GM19193 (cell line): Measurements from ENCODE around the gene GPC6.

Experiments
- POLR2A ChIP-seq: IDR thresholded peaks from 4 replicates; pipeline ENCODE4 v1.6.1; 2011; ENCODE audit not compliant: insufficient read depth, insufficient read length; ENCODE audit errors: extremely low read depth

The GPC6 gene

DNA sequence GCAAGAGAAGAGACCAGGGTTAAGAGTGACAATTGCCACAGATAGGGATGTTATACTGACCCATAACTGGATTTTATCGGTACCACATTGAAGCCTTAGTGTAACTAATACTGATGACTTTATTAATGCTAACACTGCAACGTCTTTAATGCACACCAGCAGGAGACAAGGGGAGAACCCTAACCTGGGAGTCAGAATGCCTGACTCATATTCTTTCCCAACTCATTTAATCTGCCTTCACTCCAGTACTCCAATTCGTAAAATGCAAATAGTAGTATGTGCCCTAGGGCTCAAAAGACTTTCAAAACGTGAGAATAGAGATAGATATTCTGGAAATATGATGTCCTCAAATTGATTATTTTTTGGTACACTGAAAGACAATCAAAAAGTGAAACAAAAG lies 62.4 kb downstream of the GPC6 start:
- no peak for TF ChIP-seq POLR2A

DNA sequence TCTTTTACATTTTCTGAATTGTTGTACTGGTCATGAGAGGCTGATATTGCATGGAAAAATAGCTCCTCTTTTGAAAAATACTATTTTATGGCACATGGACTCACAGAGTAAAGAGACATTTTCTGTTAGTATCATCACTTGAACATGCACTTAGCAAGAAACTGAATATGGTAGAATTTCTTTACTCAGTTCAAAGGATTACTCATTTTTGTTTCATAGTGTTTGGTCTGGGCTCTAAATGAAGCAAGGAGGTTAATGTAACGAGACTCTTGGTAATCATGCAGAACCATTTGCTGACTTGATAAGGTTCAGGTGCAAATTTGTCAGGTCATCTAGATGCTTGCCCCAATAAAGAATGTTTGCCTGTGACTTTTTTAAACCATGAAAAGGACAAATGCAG lies 63.2 kb downstream of the GPC6 start:
- TF ChIP-seq POLR2A, result no peak

DNA sequence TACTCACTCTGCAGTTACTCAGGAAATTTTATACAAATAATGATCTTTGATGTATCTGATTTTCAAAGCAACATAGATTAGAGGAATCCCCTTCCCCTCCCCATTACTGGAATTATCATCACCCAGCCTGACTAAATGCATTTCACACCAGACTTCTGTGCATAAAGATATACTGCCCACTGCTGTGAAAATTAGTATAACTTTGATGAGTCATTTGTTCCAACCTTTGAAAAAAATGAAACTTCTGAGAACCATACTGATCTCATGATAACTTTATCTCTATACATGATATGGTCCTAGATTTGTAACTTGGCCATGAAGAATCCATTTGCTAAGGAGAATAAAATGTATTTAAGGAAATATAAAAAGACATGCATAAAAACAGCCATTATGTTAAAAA lies 63.9 kb downstream of the GPC6 start:
- TF ChIP-seq POLR2A, result no peak

DNA sequence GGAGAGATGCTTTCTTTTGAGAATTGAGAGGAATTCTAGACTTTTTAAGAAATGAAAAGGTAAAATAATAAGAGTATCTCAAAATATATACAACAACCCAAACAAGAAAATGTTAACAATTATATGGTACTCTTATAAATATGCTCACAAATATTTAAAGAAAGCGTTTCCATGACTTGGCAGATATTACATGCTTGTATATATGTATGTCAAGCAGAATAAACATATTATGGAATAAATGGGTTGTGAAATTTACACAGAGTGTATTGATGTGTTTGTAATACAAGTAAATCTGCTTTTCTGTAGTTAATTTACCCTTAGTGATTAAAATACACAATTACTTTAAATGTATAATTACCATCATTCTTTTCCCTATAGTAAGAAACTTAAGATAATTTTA lies 65.8 kb downstream of the GPC6 start:
- no peak for TF ChIP-seq POLR2A

DNA sequence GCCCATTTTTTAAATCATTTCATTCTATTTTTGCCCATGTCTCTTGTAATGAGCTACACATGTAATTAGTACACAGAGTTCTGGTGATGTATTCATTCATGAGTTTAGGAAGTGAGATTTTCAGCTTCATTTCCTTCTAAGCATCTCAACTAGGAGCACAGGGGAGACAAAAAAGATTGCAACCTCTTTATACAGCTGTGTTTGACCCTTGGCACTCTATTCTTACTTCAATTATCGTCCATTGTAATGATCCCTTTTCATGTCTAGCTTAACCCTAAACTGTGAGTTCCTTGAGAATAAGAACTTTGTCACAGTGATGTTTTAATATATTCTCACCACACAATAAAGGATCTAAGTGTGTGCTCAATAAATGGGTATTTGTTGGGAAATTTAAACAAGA lies 67.1 kb downstream of the GPC6 start:
- no peak for TF ChIP-seq POLR2A

DNA sequence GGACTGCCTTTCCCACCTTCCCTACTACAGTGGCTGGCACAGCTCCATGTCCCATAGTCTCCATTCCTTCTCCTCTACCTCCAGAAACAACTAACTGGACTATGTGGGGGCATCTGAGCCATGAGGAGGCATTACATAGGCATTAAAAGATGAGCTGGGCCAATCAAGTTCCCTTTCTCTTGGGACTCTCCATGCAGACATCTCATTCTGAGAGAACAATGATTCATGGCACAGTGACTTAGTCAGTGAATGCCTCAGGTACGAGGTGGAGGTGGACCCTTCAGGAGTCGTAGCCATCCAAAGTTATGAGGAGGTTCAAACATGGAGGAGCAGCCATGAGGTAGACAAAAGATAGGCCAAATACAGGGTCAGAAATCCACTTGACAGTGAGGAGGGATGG lies 70.0 kb downstream of the GPC6 start:
- TF ChIP-seq POLR2A, result no peak

DNA sequence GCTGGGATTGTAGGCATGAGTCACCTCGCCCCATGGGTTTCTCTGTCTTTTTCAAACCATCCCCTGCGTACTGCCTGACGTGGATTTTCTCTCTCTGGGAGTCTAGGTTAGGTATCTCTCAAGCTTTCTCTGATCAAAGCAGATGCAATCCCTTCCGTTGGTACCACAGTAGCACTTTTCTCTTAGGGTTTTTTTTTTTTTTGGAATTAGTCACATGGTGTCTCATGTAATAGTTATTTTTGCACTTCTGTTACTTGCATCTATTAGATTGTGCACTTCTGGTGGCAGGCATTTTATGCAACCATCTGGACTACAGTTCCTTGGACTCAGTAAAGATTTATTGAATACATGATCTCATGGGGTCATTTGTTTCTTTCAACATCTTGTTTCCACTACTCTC lies 72.1 kb downstream of the GPC6 start:
- no peak for TF ChIP-seq POLR2A

DNA sequence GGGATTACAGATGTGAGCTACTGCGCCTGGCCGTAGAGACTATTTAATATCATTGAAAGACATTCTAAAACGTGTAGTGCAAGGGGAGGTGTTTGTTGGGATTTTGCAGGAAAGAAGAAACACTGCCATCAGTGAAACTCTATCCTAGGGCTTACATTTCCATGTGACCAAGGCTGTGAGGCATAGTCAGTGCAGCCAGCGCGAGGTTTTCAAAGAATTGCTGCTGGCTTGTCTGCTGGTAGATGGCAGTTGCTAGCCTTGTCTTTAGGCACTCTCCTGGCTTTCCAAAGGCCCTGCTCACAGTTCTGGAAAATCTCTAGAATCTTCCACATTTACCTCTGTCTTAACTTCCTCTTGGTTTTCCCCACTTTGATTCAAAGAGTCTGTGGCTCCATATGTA lies 77.5 kb downstream of the GPC6 start:
- TF ChIP-seq POLR2A, result no peak

DNA sequence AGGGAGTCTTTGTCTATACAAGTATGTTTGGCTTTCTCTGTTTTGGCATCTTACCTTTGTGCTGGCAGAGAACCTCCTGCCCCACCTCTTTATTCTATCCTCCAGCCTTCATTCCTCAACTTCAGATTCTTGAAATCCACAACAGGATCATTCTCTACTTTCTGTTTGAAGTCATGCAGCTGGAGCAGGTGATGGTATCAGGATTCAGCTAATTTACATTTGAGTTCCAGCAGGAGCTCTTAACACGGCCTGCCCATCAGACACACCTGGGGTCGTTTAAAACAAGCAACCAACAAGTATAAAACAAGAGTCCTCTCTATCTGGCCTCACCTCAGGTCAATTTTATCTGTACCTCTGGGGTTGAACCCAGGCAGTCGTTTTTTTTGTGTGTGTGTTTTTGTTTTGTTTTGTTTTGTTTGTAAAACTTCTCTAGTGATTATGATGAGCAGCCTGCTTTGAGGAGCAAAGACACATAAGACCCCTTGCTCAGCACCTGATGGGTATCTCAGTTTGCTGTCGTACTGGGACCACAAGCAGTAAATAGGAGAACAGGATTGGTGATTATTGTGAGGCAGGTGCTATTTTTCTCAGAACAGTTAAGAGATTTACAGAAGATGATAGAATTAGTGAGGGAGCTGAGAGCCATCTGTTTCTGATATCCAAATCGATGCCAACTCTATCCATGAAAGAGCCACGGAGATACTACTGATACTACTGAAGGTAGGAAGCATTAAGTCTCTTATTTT lies 78.4 kb downstream of the GPC6 start:
- TF ChIP-seq POLR2A, result no peak

DNA sequence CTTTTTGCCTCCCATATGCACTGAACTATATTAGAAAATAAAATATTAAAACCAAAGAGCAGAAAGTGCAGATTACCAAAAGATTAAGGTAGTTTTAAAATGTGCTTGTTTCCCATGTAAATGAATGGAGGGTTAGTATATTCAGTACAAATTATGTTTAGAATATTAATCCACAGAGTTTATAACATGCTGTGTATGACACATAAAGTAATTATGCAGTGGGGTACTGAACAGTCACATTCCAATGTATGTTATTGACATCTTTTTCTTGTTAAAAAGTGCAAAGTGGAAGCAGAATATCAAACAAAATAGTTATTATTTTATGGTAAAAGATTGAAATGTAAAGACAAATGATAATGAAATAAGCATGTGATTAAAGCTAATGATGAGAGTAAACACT lies 79.3 kb downstream of the GPC6 start:
- TF ChIP-seq POLR2A, result no peak

DNA sequence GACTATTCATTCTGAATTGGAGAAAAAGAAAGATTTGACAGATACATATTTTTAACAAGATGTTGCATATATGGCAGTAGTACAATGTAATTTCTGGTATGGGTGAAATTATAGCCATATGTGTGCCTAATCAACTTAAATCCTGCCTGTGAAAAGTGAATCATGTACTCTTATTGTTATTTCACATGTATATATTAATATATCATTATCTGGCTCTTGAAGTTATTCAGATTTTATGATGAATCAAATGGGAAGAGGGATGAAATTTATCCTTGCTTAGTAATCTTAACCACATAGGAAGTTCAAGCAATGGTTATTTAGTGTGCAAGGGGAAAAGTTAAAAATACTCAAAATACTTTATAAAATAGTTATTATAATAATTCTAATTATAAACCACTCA lies 80.5 kb downstream of the GPC6 start:
- no peak for TF ChIP-seq POLR2A

DNA sequence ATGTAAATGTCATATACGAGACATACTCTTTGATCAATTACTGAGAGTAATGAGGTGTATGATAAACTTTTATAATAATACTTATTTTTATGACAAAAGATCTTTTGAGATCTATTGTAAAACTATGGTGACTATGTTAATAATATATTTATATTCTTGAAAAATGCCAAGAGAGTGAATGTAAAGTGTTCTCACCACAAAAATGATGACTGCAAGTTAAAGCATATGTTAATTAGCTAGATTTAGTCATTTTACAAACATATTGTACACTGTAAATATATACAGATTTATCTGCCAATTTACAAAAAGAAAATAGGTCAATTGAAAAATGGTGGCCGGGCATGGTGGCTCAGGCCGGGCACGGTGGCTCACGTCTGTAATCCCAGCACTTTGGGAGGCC lies 81.0 kb downstream of the GPC6 start:
- TF ChIP-seq POLR2A, result no peak

DNA sequence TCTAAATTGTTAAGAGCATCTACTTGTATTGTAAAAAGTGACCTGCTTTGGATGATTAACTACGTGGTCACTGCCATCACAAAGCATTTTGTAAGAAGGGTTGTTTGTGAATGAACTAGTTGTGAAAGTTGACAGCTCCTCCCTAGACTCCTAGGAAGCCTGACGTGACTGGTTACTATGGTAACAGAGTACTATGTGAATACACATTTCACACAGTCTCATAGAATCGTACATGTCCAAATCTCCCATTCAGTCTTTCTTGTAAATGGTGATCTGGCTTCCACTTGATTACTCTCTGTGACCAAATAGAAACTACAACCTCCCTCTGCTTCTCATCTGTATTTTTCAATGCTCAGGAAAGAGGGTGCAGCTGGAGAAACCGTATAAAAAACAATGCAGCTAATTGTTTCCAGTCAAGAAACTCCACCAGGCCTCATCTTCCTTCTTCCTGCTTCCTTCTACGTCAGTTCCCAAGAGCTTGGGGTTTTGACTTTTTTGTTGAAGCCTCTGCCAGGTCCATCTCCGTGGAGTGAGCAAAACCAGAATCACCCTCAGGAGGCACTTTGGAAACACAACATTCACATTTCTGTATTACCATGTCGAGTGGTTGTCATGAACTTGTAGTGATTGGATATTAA lies 83.4 kb downstream of the GPC6 start:
- no peak for TF ChIP-seq POLR2A

DNA sequence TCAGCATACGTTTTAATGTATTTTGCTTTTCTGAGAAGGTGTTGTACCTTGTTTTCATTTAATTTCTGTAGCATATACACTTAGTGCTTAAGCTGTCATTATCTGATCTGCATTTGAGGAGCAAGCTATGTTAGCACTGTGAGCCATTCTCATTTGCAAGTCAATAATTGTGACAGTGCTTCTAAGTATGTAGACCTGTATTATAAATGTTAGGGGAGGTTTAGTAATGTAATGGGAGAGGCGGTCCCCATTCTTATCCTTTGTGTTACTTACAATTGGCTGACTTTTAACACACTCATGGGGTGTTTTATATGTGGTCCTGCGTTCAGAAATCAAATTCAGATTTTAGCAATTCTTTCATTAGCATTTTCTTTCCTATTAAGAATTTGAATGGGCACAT lies 90.2 kb downstream of the GPC6 start:
- no peak for TF ChIP-seq POLR2A

DNA sequence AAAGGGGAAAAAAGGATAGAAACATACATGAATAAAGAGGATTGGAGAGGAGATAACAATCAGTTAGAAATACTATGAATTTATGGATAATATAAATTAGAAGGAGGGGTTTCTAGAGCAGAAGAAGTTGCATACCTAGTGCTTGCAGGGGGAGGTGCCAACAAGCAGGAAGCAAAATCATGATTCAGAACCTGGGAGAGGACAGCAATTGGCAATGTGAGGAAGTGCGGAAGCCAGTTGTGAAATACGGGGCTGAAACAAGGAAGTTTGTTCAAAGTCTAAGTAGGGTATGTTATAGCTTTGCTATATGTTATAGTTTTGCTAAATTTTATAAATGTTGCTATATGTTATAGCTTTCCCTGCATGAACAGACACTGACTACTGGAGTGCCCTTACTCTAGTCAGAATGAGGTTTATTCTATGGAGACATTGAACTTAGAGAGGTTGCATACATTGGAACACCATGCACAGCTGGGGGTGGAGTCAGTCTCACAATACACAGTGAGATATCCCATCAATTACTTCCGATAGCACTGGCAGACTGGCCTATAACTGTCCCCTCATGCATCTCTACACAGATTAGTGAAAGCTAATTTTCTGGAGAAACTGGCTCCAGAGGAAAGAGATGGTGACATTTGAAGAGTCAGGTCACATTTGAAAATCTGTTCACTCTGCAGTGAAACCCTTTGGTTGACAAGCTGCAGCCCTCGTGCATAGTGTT lies 92.1 kb downstream of the GPC6 start:
- no peak for TF ChIP-seq POLR2A

DNA sequence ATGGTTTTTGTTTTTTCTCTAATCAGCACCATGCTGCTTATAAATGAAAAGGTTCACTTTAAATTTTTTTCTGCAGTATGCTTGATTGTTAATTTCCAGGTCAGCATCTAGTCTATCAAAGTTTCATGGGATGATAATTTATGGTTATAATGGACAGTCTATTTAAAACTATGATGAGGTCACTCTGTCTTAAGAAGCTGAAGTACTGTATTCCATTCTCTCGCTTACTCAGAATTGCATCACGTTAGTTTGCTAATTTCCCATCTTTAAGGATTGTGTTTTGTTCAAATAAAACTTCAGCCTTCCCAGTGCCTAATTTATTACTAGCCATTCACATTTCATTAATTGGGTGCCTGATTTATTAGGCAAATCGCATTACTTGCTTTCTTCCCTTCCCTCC lies 94.3 kb downstream of the GPC6 start:
- TF ChIP-seq POLR2A, result no peak
